ENCODE results near the gene ID4.
A peak's percentile ranks its signal among the peaks of the same experiment; 100 is the strongest.

The ID4 gene

GRCh38 chr6:19836799-19837510 lies at the start of gene ID4:
Gene ID4 (plus strand): TSS chr6:19837370. CDS start chr6:19837755, 385 bp downstream.
- DNase-seq, result peak; percentile 90

- no peak for DNase-seq
These were observed 48.5 kb upstream of the ID4 start for GRCh38 chr6:19788686-19789085.

GRCh38 chr6:19789100-19789803 lies 47.9 kb upstream of the ID4 start:
- DNase-seq, result no peak

- DNase-seq, result no peak
These were observed 45.9 kb upstream of the ID4 start for GRCh38 chr6:19791267-19791666.

GRCh38 chr6:19795211-19795610 lies 42.0 kb upstream of the ID4 start:
- no peak for DNase-seq

- no peak for DNase-seq
These were observed 40.7 kb upstream of the ID4 start for GRCh38 chr6:19796452-19796851.

GRCh38 chr6:19798362-19798761 lies 38.8 kb upstream of the ID4 start:
- no peak for DNase-seq

- DNase-seq, result peak; percentile 87
These were observed 34.5 kb upstream of the ID4 start for GRCh38 chr6:19802656-19803055.

GRCh38 chr6:19803331-19804204 lies 33.6 kb upstream of the ID4 start:
- peak; percentile 74 for DNase-seq

- DNase-seq, result peak; percentile 97
These were observed 32.7 kb upstream of the ID4 start for GRCh38 chr6:19804205-19805128.

- DNase-seq, result no peak
These were observed 32.1 kb upstream of the ID4 start for GRCh38 chr6:19805129-19805481.

- no peak for DNase-seq
These were observed 30.2 kb upstream of the ID4 start for GRCh38 chr6:19806971-19807396.

- DNase-seq, result no peak
These were observed 25.6 kb upstream of the ID4 start for GRCh38 chr6:19811397-19812079.

GRCh38 chr6:19812512-19813119 lies 24.6 kb upstream of the ID4 start:
- DNase-seq, result peak; percentile 46

GRCh38 chr6:19818805-19819204 lies 18.4 kb upstream of the ID4 start:
- no peak for DNase-seq

GRCh38 chr6:19824058-19824807 lies 12.9 kb upstream of the ID4 start:
- DNase-seq, result no peak

GRCh38 chr6:19827247-19827646 lies 9.9 kb upstream of the ID4 start:
- no peak for DNase-seq

GRCh38 chr6:19827903-19828302 lies 9.3 kb upstream of the ID4 start:
- DNase-seq, result no peak

GRCh38 chr6:19830171-19830570 lies 7.0 kb upstream of the ID4 start:
- no peak for DNase-seq

- DNase-seq, result no peak
These were observed 5.8 kb upstream of the ID4 start for GRCh38 chr6:19831358-19831757.

GRCh38 chr6:19833947-19834346 lies 3.2 kb upstream of the ID4 start:
- no peak for DNase-seq

Data from NCI-H1105 treated with DMSO at 0.1 percent for 48 hours (cell line).